ENCODE data around the gene MPV17L. TPM values are rescaled to one million over a fixed set of nuclear protein-coding genes. Genes with fewer than 3 reads are reported as not detected.
"Not testable (repeated sequence)": the region's sequence is repeated elsewhere in the genome, so short reads cannot be mapped to it uniquely, and the experiment has no call there.

MPV17L gene
- total and polyA plus RNA-seq, 8 donors, result 0.58 to 7.0 (median 3.4) TPM

DNA sequence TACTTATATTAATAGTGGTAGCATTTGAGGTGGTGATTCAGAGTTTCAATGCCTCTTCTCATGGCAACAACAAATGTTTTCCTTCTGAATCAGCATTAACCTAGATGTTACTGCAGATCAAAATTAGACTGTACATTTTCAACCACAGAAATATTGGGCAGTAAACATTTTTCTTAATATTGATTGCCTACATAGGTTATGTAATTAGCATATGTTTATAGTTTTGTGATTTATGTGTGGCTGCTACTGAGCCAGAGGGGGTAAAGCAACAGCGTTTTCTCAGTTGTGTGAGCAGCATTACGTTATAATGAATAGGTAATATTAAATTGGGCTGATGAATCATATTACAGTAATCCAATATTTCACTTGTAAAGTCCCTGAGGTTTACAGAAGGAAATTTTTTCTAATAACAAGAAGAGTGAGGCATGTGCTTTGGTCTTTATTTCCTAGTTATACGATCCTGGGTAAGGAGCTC, 20.0 kb downstream of the MPV17L start:
- no peak for DNase-seq
- Histone ChIP-seq H3K27ac (no peak overlapping the region), H3K9me3 (no peaks in the 10 kb centered on the region), H3K4me3 (no peak overlapping the region), H3K4me1 (no peaks in the 10 kb centered on the region), H3K27me3 (no peaks in the 10 kb centered on the region), H3K36me3 (no peaks in the 10 kb centered on the region)
- WGBS, 5 donors, result 58 to 72% (median 60%) methylated on average over 3 of the region's 3 CpGs
- intact Hi-C loops (cut with DNase I; ENCODE audit: low total_unique reads), result no loop called here
- TF ChIP-seq, protein P1, sequence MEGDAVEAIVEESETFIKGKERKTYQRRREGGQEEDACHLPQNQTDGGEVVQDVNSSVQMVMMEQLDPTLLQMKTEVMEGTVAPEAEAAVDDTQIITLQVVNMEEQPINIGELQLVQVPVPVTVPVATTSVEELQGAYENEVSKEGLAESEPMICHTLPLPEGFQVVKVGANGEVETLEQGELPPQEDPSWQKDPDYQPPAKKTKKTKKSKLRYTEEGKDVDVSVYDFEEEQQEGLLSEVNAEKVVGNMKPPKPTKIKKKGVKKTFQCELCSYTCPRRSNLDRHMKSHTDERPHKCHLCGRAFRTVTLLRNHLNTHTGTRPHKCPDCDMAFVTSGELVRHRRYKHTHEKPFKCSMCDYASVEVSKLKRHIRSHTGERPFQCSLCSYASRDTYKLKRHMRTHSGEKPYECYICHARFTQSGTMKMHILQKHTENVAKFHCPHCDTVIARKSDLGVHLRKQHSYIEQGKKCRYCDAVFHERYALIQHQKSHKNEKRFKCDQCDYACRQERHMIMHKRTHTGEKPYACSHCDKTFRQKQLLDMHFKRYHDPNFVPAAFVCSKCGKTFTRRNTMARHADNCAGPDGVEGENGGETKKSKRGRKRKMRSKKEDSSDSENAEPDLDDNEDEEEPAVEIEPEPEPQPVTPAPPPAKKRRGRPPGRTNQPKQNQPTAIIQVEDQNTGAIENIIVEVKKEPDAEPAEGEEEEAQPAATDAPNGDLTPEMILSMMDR (IDR thresholded peaks at IDR 0.05), result no peak
- TF ChIP-seq EP300 (IDR thresholded peaks at IDR 0.05) (no peak), POLR2A (IDR thresholded peaks at IDR 0.05) (no peak), POLR2AphosphoS5 (IDR thresholded peaks at IDR 0.05) (no peak)

DNA sequence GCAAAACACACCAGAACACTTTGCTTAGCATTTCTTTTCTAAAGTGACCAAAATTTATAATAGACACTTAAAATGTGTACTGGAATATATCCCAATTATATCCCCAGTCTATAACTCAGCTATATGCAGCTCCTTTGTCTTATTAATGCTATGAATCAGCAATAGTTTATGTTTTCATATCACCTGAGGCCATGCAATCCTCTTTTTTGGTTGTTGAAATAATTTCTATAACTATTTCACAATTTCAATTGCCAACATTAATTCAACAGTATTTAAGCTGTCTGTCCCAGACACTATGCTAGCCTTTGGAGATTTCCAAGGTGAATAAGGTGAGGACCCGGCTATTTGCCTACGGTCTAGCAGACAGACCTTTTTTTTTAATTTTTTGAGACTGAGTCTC, 21.6 kb downstream of the MPV17L start:
- no peak overlapping the region for H3K4me3 ChIP-seq
- no peaks in the 10 kb centered on the region for H3K36me3 ChIP-seq
- TF ChIP-seq EP300 (IDR thresholded peaks at IDR 0.05) (no peak), POLR2AphosphoS5 (IDR thresholded peaks at IDR 0.05) (no peak), POLR2A (IDR thresholded peaks at IDR 0.05) (no peak)
- TF ChIP-seq, protein P1 (IDR thresholded peaks at IDR 0.05), result no peak
- H3K9me3 ChIP-seq, result no peaks in the 10 kb centered on the region
- no peaks in the 10 kb centered on the region for H3K4me1 ChIP-seq
- intact Hi-C loops (cut with DNase I; ENCODE audit: low total_unique reads), result no loop called here
- no peaks in the 10 kb centered on the region for H3K27me3 ChIP-seq
- WGBS, 5 donors, result 89 to 97% (median 94%) methylated on average over 2 of the region's 2 CpGs
- no peak overlapping the region for H3K27ac ChIP-seq
- no peak for DNase-seq

DNA sequence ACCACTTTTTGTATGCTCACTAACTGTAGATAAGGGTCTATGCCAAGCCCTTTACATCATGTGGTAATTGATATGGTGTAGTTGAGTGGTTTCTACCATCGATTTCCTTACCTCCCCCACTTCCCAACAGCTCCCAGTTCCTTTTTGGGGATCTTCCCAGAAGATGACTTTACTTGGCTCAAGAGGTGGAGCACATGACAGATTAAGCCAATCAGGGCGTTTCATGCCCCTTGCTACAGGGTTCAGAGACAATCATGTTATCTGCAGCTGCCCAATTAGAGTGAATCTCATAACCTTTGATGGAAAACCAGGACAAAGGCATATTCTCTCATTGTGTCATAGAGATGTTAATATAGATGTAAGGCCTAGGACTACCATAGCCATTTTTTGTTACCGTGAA, 22.7 kb downstream of the MPV17L start:
- no peak for TF ChIP-seq POLR2AphosphoS5 (IDR thresholded peaks at IDR 0.05)
- Histone ChIP-seq H3K9me3 (no peaks in the 10 kb centered on the region), H3K4me1 (no peaks in the 10 kb centered on the region), H3K4me3 (no peak overlapping the region), H3K27ac (no peak overlapping the region), H3K27me3 (no peaks in the 10 kb centered on the region), H3K36me3 (no peaks in the 10 kb centered on the region)
- 50 to 83% (median 79%) methylated on average over 3 of the region's 3 CpGs for WGBS, 5 donors
- intact Hi-C loops (cut with DNase I; ENCODE audit: low total_unique reads), result no loop called here
- no peak for DNase-seq

DNA sequence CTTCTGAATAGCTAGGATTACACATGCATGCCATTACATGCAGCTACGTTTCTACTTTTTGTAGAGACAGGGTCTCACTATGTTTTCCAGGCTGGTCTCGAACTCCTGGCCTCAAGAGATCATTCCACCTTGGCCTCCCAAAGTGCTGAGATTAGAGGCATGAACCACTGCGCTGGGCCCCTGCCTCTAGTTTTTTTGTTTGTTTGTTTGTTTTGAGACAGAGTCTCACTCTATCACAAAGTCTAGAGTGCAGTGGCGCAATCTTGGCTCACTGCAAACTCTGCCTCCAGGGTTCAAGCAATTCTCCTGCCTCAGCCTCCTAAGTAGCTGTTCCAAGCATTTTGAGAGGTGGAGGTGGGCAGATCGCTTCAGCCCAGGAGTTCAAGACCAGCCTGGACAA, 26.1 kb downstream of the MPV17L start:
- H3K27ac ChIP-seq; H3K27me3 ChIP-seq; H3K36me3 ChIP-seq; H3K4me3 ChIP-seq; intact Hi-C loops (cut with DNase I; ENCODE audit: low total_unique reads); DNase-seq; H3K4me1 ChIP-seq; H3K9me3 ChIP-seq: not testable (repeated sequence)
- WGBS, 5 donors, result 84 to 91% (median 90%) methylated on average over 5 of the region's 5 CpGs

DNA sequence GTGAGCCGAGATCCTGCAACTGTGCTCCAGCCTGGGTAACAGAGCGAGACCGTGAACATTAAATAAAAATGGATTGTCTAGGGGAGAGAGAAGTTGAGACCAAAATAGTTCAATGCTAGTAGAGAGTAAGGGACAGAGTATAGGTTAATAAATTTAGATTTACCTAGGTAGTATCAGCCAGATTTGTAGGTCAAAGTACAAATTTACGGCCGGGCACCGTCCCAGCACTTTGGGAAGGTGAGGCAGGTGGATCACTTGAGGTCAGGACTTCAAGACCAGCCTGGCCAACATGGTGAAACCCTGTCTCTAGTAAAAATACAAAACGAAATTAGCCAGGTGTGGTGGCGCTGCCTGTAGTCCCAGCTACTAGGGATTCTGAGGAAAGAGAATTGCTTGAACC, 26.7 kb downstream of the MPV17L start:
- H3K9me3 ChIP-seq, result no peaks in the 10 kb centered on the region
- 54 to 64% (median 58%) methylated on average over 8 of the region's 8 CpGs for WGBS, 5 donors
- DNase-seq, result peak in 1 of 2 donors; percentile 47
- H3K27me3 ChIP-seq, result no peaks in the 10 kb centered on the region
- no peak overlapping the region for H3K4me3 ChIP-seq
- TF ChIP-seq POLR2A (IDR thresholded peaks at IDR 0.05) (no peak), EP300 (IDR thresholded peaks at IDR 0.05) (no peak), POLR2AphosphoS5 (IDR thresholded peaks at IDR 0.05) (no peak)
- TF ChIP-seq, protein P1 (IDR thresholded peaks at IDR 0.05), result no peak
- no peak overlapping the region for H3K27ac ChIP-seq
- intact Hi-C loops (cut with DNase I; ENCODE audit: low total_unique reads), result no loop called here
- H3K4me1 ChIP-seq, result no peaks in the 10 kb centered on the region
- no peaks in the 10 kb centered on the region for H3K36me3 ChIP-seq

Data from stomach (tissue), 9 donors.